Large intestine (tissue), 12 donors: Measurements from ENCODE around the gene SCYGR1. TPM values are rescaled to one million over a fixed set of nuclear protein-coding genes. Genes with fewer than 3 reads are reported as not detected.
"Not testable (repeated sequence)": the region's sequence is repeated elsewhere in the genome, so short reads cannot be mapped to it uniquely, and the experiment has no call there.

ENCODE experiments used
- DNase-seq, 2 donors: peaks; one replicate each; pipeline versions ENCODE4 v3.0.0 to v3.0.0-alpha.2; 2013
- H3K27ac ChIP-seq: one replicate; pipeline ENCODE4 v1.5.1; 2013; ENCODE audit warnings: low read length
- H3K27me3 ChIP-seq: 2 replicates; pipeline ENCODE4 v1.6.1; 2013; ENCODE audit warnings: low read length; ENCODE audit not compliant: control insufficient read depth, insufficient read depth
- H3K36me3 ChIP-seq: 2 replicates; pipeline ENCODE4 v1.6.1; 2013; ENCODE audit warnings: low read length; ENCODE audit not compliant: control insufficient read depth, insufficient read depth
- H3K4me1 ChIP-seq: one replicate; pipeline ENCODE4 v1.6.1; 2013; ENCODE audit warnings: low read length; ENCODE audit not compliant: control insufficient read depth, insufficient read depth
- H3K4me3 ChIP-seq: one replicate; pipeline ENCODE4 v1.5.1; 2013; ENCODE audit warnings: low read length
- H3K9me3 ChIP-seq: one replicate; pipeline ENCODE4 v1.6.1; 2013; ENCODE audit warnings: mild to moderate bottlenecking, low read depth, low read length, moderate library complexity; ENCODE audit not compliant: control insufficient read depth
- WGBS: methylation state at CpG from one replicate; pipeline ENCODE4 v1.1.5; 2013; ENCODE audit warnings: low lambda C conversion rate; ENCODE audit not compliant: insufficient coverage; 5-methylcytosine and 5-hydroxymethylcytosine counted together
- long read RNA-seq, 11 donors: transcript quantifications; one replicate each; lab custom pipeline, GENCODE V29; 2026
- polyA plus RNA-seq: library from polyadenylated mRNA; unstranded; fragments of 120-200 nt; gene quantifications from one replicate; pipeline ENCODE4 v1.2.1, GENCODE V29; 2013

Gene SCYGR1
- polyA plus RNA-seq: not detected
- long read RNA-seq, donor 1: 0 reads
- long read RNA-seq, donor 2: 0 reads
- long read RNA-seq, donor 3: 0 reads
- long read RNA-seq, donor 4: 0 reads
- long read RNA-seq, donor 5: 0 reads
- long read RNA-seq, donor 6: 0 reads
- long read RNA-seq, donor 7: 0 reads
- long read RNA-seq, donor 8: 0 reads
- long read RNA-seq, donor 9: 0 reads
- long read RNA-seq, donor 10: 0 reads
- long read RNA-seq, donor 11: 0 reads

- not testable (repeated sequence) for H3K36me3 ChIP-seq, DNase-seq, H3K9me3 ChIP-seq, H3K27ac ChIP-seq, H3K4me3 ChIP-seq, H3K27me3 ChIP-seq
- peaks cover 19% of the 10 kb centered on the region for H3K4me1 ChIP-seq
- no CpG with 5 or more reads among the region's 7 CpGs for WGBS
Measured at GRCh38 chr2:227387583-227387982, at the start of gene SCYGR1. Gene SCYGR1 (minus strand): TSS chr2:227387949. CDS start chr2:227387949, 0 bp downstream.

GRCh38 chr2:227436436-227437174 lies 48.9 kb upstream of the SCYGR1 start:
- no peak overlapping the region for H3K4me3 ChIP-seq
- no peak overlapping the region for H3K27ac ChIP-seq
- no peaks in the 10 kb centered on the region for H3K4me1 ChIP-seq
- no peaks in the 10 kb centered on the region for H3K27me3 ChIP-seq
- H3K9me3 ChIP-seq: peaks cover 13% of the 10 kb centered on the region
- no peaks in the 10 kb centered on the region for H3K36me3 ChIP-seq
- 100% methylated on average over 2 of the region's 7 CpGs for WGBS
- no peak for DNase-seq

- no peaks in the 10 kb centered on the region for H3K27me3 ChIP-seq
- whole genome bisulfite sequencing: 100% methylated on average over 1 of the region's 2 CpGs
- H3K4me3 ChIP-seq: no peak overlapping the region
- no peak for DNase-seq
- H3K9me3 ChIP-seq: peaks cover 13% of the 10 kb centered on the region
- peaks cover 15% of the 10 kb centered on the region for H3K4me1 ChIP-seq
- no peaks in the 10 kb centered on the region for H3K36me3 ChIP-seq
- H3K27ac ChIP-seq: no peak overlapping the region
Measured at GRCh38 chr2:227433171-227433570, 45.4 kb upstream of the SCYGR1 start.

- peak; percentile 81 to 90 for DNase-seq
- H3K27ac ChIP-seq: peak overlapping the region; percentile 83
Measured at GRCh38 chr2:227430639-227431038, 42.9 kb upstream of the SCYGR1 start.

GRCh38 chr2:227428731-227429285 lies 41.1 kb upstream of the SCYGR1 start:
- Histone ChIP-seq H3K4me3 (no peak overlapping the region), H3K4me1 (peaks cover 15% of the 10 kb centered on the region), H3K27me3 (no peaks in the 10 kb centered on the region), H3K36me3 (no peaks in the 10 kb centered on the region), H3K9me3 (peaks cover 13% of the 10 kb centered on the region), H3K27ac (peak overlapping the region; percentile 83)
- no peak for DNase-seq
- 76% methylated on average over 4 of the region's 8 CpGs for WGBS

More at GRCh38 chr2:227430639-227431038, 42.9 kb upstream of the SCYGR1 start:
- no peak overlapping the region for H3K4me3 ChIP-seq
- H3K9me3 ChIP-seq: peaks cover 13% of the 10 kb centered on the region
- 83% methylated on average over 1 of the region's 3 CpGs for WGBS
- H3K27me3 ChIP-seq: no peaks in the 10 kb centered on the region
- H3K36me3 ChIP-seq: no peaks in the 10 kb centered on the region
- H3K4me1 ChIP-seq: peaks cover 15% of the 10 kb centered on the region

- Histone ChIP-seq H3K27me3 (no peaks in the 10 kb centered on the region), H3K9me3 (no peaks in the 10 kb centered on the region), H3K27ac (no peak overlapping the region), H3K4me1 (no peaks in the 10 kb centered on the region), H3K4me3 (no peak overlapping the region), H3K36me3 (no peaks in the 10 kb centered on the region)
- 71% methylated on average over 2 of the region's 10 CpGs for whole genome bisulfite sequencing
- no peak for DNase-seq
Measured at GRCh38 chr2:227423656-227424499, 36.1 kb upstream of the SCYGR1 start.

- WGBS: 20% methylated on average over 4 of the region's 15 CpGs
- peak overlapping the region; percentile 47 for H3K27ac ChIP-seq
Measured at GRCh38 chr2:227420087-227421052, 32.6 kb upstream of the SCYGR1 start.

GRCh38 chr2:227416701-227417100 lies 29.0 kb upstream of the SCYGR1 start:
- H3K36me3 ChIP-seq: no peaks in the 10 kb centered on the region
- DNase-seq: no peak
- peaks cover 7% of the 10 kb centered on the region for H3K4me1 ChIP-seq
- H3K4me3 ChIP-seq: no peak overlapping the region
- 100% methylated on average over 2 of the region's 4 CpGs for WGBS
- H3K27ac ChIP-seq: no peak overlapping the region
- no peaks in the 10 kb centered on the region for H3K9me3 ChIP-seq
- H3K27me3 ChIP-seq: no peaks in the 10 kb centered on the region

More at GRCh38 chr2:227420087-227421052, 32.6 kb upstream of the SCYGR1 start:
- DNase-seq: peak; percentile 80 to 90
- Histone ChIP-seq H3K27me3 (no peaks in the 10 kb centered on the region), H3K4me3 (no peak overlapping the region), H3K4me1 (peaks cover 3% of the 10 kb centered on the region), H3K36me3 (no peaks in the 10 kb centered on the region), H3K9me3 (no peaks in the 10 kb centered on the region)

GRCh38 chr2:227415538-227416424 lies 28.0 kb upstream of the SCYGR1 start:
- Histone ChIP-seq H3K27me3 (no peaks in the 10 kb centered on the region), H3K27ac (no peak overlapping the region)
- 80% methylated on average over 2 of the region's 10 CpGs for WGBS

More at GRCh38 chr2:227415538-227416424, 28.0 kb upstream of the SCYGR1 start:
- no peak for DNase-seq
- Histone ChIP-seq H3K36me3 (no peaks in the 10 kb centered on the region), H3K9me3 (no peaks in the 10 kb centered on the region), H3K4me1 (peaks cover 7% of the 10 kb centered on the region), H3K4me3 (no peak overlapping the region)
